Smooth muscle cell (in vitro differentiated cells): ENCODE results near the gene UBE2C. TPM values are rescaled to one million over a fixed set of nuclear protein-coding genes. Genes with fewer than 3 reads are reported as not detected.

Experiments
- DNase-seq: peaks from one replicate; lab custom pipeline; 2025; ENCODE audit not compliant: unreplicated experiment; lab: John Stamatoyannopoulos, UW
- H2AFZ ChIP-seq: fragments of 200-600 bp; sonication (generic); 2 replicates; pipeline ENCODE4 v1.6.0; 2016; ENCODE audit warnings: antibody characterized with exemption, low read depth, mild to moderate bottlenecking
- H3F3A ChIP-seq: fragments of 200-600 bp; sonication (generic); 2 replicates; pipeline ENCODE4 v1.6.0; 2017; ENCODE audit warnings: antibody characterized with exemption, low read depth
- H3K27ac ChIP-seq: fragments of 200-600 bp; sonication (generic); 2 replicates; pipeline ENCODE4 v1.5.1; 2016; ENCODE audit warnings: low read depth, mild to moderate bottlenecking
- H3K27me3 ChIP-seq: fragments of 200-600 bp; sonication (generic); 2 replicates; pipeline ENCODE4 v1.6.1; 2016; ENCODE audit warnings: low read depth, mild to moderate bottlenecking
- H3K36me3 ChIP-seq: fragments of 200-600 bp; sonication (generic); 2 replicates; pipeline ENCODE4 v1.5.1; 2016; ENCODE audit warnings: low read depth
- H3K4me1 ChIP-seq: fragments of 200-600 bp; sonication (generic); 2 replicates; pipeline ENCODE4 v1.5.1; 2016; ENCODE audit warnings: low read depth
- H3K4me2 ChIP-seq: fragments of 200-600 bp; sonication (generic); 2 replicates; pipeline ENCODE4 v1.6.0; 2016; ENCODE audit warnings: mild to moderate bottlenecking
- H3K4me3 ChIP-seq: fragments of 200-600 bp; sonication (generic); 2 replicates; pipeline ENCODE4 v1.5.1; 2016; ENCODE audit warnings: mild to moderate bottlenecking
- H3K79me2 ChIP-seq: fragments of 200-600 bp; sonication (generic); 2 replicates; pipeline ENCODE4 v1.6.0; 2016; ENCODE audit warnings: low read depth, mild to moderate bottlenecking
- H3K9ac ChIP-seq: fragments of 200-600 bp; sonication (generic); 2 replicates; pipeline ENCODE4 v1.6.0; 2016; ENCODE audit warnings: low read depth
- H3K9me3 ChIP-seq: fragments of 200-600 bp; sonication (generic); replicated peaks from 2 replicates; pipeline ENCODE4 v1.5.1; 2016; ENCODE audit warnings: low read depth
- H4K20me1 ChIP-seq: fragments of 200-600 bp; sonication (generic); 2 replicates; pipeline ENCODE4 v1.6.0; 2016; ENCODE audit warnings: low read depth
- CTCF ChIP-seq: fragments of 200-600 bp; sonication (generic); IDR thresholded peaks from 2 replicates; pipeline ENCODE4 v1.5.1; 2017; ENCODE audit warnings: borderline replicate concordance, mild to moderate bottlenecking, antibody characterized with exemption; ENCODE audit not compliant: insufficient read depth, poor library complexity, severe bottlenecking
- WGBS: methylation state at CpG from one replicate; pipeline ENCODE4 v1.1.7; 2016; ENCODE audit warnings: low lambda C conversion rate; 5-methylcytosine and 5-hydroxymethylcytosine counted together
- polyA plus RNA-seq: library from polyadenylated mRNA; unstranded; fragments of >200 nt; fragmentation: Nextera tagmentation; extraction: Ambion mirVana; gene quantifications from 2 replicates; pipeline ENCODE4 v1.2.1, GENCODE V29; 2016
- total RNA-seq: library from RNA; depleted of rRNA; stranded (reverse); fragments of >200 nt; gene quantifications from 2 replicates; pipeline ENCODE4 v1.2.3, GENCODE V29; 2014

UBE2C gene
- total and polyA plus RNA-seq, 2 experiments from 2014 or later: 35.1 to 66.5 TPM

- Histone ChIP-seq H2AFZ (peak overlapping the region; percentile 67), H3F3A (peaks cover 30% of the 10 kb centered on the region), H3K79me2 (peaks cover 24% of the 10 kb centered on the region), H3K27me3 (no peaks in the 10 kb centered on the region), H3K36me3 (peaks cover 4% of the 10 kb centered on the region), H4K20me1 (no peaks in the 10 kb centered on the region), H3K4me3 (peak overlapping the region; percentile 89), H3K9ac (peak overlapping the region; percentile 47), H3K27ac (no peak overlapping the region), H3K4me2 (peak overlapping the region; percentile 97), H3K9me3 (no peaks in the 10 kb centered on the region), H3K4me1 (no peaks in the 10 kb centered on the region)
- no peak for TF ChIP-seq CTCF
- DNase-seq: no peak
- WGBS: 2% methylated on average over 10 of the region's 11 CpGs
Observed at GRCh38 chr20:45813006-45813340, 529 bp downstream of the UBE2C start.

GRCh38 chr20:45813489-45813888 lies 1.0 kb downstream of the UBE2C start:
- no peaks in the 10 kb centered on the region for H3K4me1 ChIP-seq
- WGBS: 61% methylated on average over 7 of the region's 7 CpGs
- H3K79me2 ChIP-seq: peaks cover 24% of the 10 kb centered on the region
- DNase-seq: no peak
- no peak overlapping the region for H2AFZ ChIP-seq
- no peaks in the 10 kb centered on the region for H3K27me3 ChIP-seq
- no peaks in the 10 kb centered on the region for H4K20me1 ChIP-seq
- peaks cover 4% of the 10 kb centered on the region for H3K36me3 ChIP-seq
- H3K4me2 ChIP-seq: peak overlapping the region; percentile 97
- peaks cover 35% of the 10 kb centered on the region for H3F3A ChIP-seq
- no peaks in the 10 kb centered on the region for H3K9me3 ChIP-seq
- H3K4me3 ChIP-seq: peak overlapping the region; percentile 89
- no peak overlapping the region for H3K27ac ChIP-seq
- H3K9ac ChIP-seq: no peak overlapping the region
- no peak for TF ChIP-seq CTCF

GRCh38 chr20:45814314-45814713 lies 1.9 kb downstream of the UBE2C start:
- no peaks in the 10 kb centered on the region for H3K27me3 ChIP-seq
- H3K4me2 ChIP-seq: no peak overlapping the region
- 72% methylated on average over 3 of the region's 3 CpGs for WGBS
- H4K20me1 ChIP-seq: no peaks in the 10 kb centered on the region
- H3K79me2 ChIP-seq: peaks cover 24% of the 10 kb centered on the region
- peaks cover 4% of the 10 kb centered on the region for H3K36me3 ChIP-seq
- no peak overlapping the region for H3K4me3 ChIP-seq
- TF ChIP-seq CTCF: no peak
- peaks cover 37% of the 10 kb centered on the region for H3F3A ChIP-seq
- no peaks in the 10 kb centered on the region for H3K9me3 ChIP-seq
- no peaks in the 10 kb centered on the region for H3K4me1 ChIP-seq
- H3K27ac ChIP-seq: no peak overlapping the region
- no peak for DNase-seq
- H2AFZ ChIP-seq: no peak overlapping the region
- H3K9ac ChIP-seq: no peak overlapping the region

- WGBS: 90% methylated on average over 3 of the region's 3 CpGs
- TF ChIP-seq CTCF: no peak
- Histone ChIP-seq H3K79me2 (peaks cover 24% of the 10 kb centered on the region), H3K9me3 (no peaks in the 10 kb centered on the region), H3K27me3 (no peaks in the 10 kb centered on the region), H3K27ac (peak overlapping the region; percentile 62), H3K4me2 (no peak overlapping the region), H3K36me3 (no peaks in the 10 kb centered on the region), H4K20me1 (no peaks in the 10 kb centered on the region), H3K9ac (peak overlapping the region; percentile 60), H3K4me1 (no peaks in the 10 kb centered on the region), H3F3A (peaks cover 21% of the 10 kb centered on the region), H2AFZ (no peak overlapping the region), H3K4me3 (no peak overlapping the region)
- no peak for DNase-seq
Observed at GRCh38 chr20:45816951-45817350, 4.5 kb downstream of the UBE2C start.
